ENCODE data around the gene MARCHF9.
A peak's percentile ranks its signal among the peaks of the same experiment; 100 is the strongest.
"Not testable (repeated sequence)": the region's sequence is repeated elsewhere in the genome, so short reads cannot be mapped to it uniquely, and the experiment has no call there.

The MARCHF9 gene

DNA sequence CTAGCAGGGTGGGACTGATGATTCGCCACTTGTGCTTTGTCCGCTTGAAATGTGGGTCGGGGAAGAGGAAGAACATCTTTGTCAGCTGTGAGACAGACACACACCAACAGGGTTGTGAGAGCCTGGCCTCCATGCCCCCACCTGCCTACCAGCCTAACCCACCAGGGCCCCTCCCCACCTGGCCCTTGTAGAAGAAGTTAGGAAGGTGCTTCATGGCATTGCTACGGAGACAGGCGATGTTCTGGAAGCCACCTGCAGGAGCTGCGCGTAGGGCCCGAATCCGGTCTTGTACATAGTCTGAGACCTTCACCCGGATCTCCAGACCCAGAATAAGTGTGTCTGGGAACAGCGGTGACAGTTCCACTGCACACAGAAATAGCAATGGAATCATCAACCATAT is 14.7 kb downstream of the MARCHF9 start:
- no peak for DNase-seq (ENCODE audit: low spot score)

DNA sequence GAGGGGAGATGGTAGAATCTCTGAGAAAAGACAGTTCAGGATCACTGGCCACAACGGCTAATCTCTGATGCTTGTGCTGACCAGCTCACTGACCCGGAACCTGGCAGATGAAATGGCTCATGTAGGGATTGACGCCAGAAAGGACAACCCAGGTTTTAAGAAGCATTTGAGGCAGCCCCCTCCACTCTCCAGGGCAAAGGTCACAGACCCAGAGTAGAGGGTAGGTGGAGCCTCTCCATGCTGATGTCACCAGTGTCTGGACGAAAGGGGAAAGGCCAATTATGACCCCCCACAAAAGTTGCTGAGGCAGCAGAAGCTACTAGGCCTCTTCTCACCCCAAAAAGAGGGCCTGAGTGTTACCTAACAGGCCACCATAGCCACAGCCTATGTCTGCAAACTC is 15.8 kb downstream of the MARCHF9 start:
- DNase-seq (ENCODE audit: low spot score), result no peak

DNA sequence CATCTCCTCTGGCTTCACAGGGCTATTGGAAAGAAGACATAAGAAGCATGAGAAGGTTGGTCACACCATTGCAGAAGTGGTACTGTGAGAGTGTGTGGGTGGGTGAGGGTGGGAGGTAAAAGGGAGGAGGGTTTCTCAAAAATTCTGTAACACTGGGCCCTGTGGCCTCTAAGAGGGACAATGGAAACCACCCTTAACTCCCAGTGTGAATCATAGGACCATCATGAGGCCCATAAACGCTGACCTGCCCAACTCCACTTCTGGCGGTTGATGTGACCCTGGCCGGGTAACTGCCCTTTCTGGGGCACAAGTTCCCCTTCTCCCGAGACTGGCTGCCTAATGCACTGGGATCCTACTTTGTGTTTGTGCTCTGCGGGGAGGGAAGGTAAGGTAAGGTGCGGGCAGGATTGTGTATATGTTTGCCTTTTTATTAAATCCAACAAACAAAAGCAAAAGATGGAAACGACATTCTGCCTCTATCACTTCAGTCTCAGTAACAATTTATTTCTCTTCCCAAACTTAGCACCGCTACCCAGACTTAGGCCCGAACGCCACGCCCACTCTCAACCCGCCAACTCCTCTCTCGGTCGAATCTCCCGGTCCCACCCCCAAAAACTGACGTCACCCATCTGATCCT is 16.5 kb downstream of the MARCHF9 start:
- peak; percentile 81 for DNase-seq (ENCODE audit: low spot score)

DNA sequence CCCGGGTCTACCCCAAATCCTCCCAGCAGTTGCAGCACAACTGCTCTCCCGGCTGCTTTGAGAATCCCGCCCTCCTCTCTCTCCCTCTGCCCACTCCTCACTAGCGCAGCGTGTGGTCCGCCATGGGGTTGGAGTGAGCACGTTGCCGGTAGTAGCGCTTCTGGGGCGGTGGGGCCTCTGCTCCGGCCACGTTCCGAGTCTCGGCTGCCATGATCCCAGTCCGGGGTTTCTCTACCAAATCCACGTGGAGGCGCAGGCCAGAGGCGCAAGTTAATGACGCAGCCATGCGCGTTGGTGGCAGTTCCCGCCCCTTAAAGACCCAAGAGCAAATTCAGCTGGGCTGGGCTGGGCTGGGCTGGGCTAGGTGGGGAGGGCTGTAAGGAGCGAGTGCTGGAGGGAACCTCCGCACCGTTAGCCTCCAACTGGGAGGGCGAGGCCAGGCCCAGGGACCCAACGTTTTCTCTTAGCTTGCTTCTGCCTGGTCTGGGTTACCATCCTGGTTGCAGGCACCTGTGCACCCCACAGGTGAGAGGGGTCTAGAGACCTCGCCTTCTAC is 17.0 kb downstream of the MARCHF9 start, which contains the start of gene METTL1:
METTL1 (minus strand) TSS at position 233 of the 556 bp plus-strand sequence; CDS start at position 211, 22 bp downstream.
- peak; percentile 92 for DNase-seq (ENCODE audit: low spot score)

DNA sequence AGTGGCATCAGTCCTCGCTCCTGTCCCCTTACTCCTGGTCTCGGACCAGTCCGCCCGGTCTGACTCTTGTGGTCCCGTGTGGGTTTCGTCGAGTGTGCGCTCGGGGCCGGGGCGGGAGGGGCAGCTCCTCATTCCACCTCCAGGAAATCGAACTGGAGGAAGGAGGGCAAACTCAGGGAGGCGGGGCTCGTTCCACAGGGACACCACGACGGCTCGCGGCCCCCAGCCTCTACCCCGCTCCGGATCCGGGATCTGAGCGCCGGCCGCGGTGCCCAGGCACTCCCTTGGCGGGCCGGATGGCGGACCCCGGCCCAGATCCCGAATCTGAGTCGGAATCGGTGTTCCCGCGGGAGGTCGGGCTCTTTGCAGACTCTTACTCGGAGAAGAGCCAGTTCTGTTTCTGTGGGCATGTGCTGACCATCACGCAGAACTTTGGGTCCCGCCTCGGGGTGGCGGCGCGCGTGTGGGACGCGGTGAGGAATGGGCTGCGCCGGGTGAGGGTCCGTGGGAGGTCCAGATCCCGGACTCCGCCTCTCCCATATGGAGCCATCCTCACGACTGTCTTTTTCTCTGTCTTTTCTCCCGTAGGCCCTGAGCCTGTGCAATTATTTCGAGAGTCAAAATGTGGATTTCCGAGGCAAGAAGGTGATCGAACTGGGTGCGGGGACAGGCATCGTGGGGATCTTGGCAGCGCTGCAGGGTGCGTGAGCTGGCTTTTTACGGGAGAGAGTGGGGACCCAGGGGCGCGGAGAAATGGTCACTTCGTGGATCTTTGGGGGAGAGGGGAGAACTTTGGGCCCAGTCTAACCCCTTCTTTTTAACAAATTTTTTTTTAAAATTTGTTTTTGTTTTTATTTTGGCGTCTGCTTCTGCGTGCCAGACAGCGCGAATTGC is 17.8 kb downstream of the MARCHF9 start, which contains the start of gene EEF1AKMT3:
EEF1AKMT3 (plus strand) TSS at position 186 of the 894 bp plus-strand sequence; CDS start at position 297, 111 bp downstream.
- DNase-seq (ENCODE audit: low spot score), result no peak

DNA sequence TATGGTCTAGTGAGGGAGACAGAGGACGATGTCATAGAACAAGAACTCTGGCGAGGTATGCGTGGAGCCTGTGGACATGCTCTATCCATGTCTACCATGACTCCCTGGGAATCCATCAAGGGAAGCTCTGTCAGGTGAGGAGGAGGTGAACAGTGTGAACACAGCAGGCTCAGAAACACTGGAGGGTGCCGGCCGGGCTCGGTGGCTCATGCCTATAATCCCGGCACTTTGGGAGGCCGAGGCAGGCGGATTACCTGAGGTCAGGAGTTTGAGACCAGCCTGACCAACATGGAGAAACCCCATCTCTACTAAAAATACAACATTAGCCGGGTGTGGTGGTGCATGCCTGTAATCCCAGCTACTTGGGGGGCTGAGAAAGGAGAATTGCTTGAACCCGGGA is 19.7 kb downstream of the MARCHF9 start:
- not testable (repeated sequence) for DNase-seq (ENCODE audit: low spot score)

DNA sequence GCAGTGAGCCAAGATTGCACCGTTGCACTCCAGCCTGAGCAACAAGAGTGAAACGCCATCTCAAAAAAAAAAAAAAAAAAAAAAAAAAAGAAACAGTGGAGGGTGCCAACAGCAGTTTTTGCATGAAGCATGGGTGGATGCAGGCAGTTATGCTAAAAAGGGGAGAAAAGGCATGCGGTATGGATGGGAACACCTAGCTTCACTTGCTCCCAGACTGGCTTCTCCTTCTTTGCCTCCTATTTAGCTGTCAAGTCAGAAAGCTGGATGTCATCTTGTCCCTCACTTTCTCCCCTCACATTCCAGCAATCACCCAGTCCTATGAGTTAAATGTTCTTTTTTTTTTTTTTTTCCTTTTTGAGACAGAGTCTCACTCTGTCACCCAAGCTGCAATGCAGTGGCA is 20.1 kb downstream of the MARCHF9 start:
- DNase-seq (ENCODE audit: low spot score), result no peak

DNA sequence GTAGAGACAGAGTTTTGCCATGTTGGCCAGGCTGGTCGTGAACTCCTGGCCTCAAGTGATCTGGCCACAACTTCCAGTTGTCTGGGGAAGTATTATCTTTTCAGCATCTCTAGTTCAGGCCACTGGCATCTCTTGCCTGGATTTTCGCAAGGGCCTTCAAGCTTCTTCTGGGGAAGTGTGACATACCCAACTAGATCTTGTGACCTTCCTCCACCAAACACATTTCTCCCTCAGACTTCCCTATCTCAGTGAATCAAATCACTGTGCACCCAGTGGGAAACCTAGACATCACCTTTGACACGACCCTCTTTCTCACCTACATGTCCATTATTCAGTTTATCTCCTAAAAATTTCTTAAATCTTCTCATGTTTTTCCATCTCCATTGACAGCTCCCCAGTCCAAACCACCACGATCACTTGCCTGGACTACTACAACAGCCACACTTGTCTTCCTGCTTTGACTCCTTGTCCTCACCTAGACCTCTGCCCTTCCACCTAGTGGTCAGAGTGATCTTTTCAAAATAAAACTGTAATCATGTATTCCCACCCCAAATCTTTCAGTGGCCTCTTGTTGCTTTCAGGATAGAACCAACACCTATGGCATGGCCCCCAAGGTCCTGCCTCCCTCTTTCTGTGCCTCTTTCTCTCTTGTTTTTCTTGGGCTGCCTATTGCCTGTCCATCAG is 20.8 kb downstream of the MARCHF9 start:
- DNase-seq (ENCODE audit: low spot score), result no peak

DNA sequence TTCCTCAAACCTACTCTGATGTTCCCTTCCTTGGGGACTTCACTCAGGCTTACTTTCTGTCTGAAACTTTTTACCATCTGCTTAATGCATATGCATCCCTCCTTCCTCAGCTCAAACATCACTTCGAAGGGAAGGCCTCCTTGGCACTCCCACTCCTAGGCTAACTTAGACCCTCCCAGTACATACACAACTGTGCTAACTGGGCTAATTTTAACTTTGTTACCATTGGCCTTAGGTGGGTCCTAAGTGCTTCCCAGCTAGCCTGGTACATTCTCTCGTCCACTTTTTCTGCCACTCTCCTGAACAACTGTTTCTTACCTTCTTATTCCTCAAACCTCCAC is 21.3 kb downstream of the MARCHF9 start:
- DNase-seq (ENCODE audit: low spot score), result no peak

DNA sequence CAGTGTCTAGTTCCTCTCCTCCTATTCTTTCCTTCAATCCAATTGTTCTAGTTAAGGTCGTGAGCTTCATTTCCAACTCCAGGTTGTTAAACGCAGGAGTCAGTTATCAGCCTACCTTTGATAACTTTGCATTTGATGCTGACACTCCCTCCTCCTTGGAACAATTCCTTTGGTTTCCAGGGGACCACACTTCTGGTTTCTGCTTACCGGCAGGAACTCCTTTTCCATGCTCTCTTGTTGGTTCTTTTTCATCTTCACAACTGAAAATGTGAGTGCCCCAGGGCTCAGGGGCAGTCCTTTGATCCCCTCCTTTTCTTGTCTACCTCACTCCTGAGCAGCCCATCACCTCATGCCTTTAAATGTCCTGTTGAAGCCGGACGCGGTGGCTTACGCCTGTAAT is 22.5 kb downstream of the MARCHF9 start:
- no peak for DNase-seq (ENCODE audit: low spot score)

DNA sequence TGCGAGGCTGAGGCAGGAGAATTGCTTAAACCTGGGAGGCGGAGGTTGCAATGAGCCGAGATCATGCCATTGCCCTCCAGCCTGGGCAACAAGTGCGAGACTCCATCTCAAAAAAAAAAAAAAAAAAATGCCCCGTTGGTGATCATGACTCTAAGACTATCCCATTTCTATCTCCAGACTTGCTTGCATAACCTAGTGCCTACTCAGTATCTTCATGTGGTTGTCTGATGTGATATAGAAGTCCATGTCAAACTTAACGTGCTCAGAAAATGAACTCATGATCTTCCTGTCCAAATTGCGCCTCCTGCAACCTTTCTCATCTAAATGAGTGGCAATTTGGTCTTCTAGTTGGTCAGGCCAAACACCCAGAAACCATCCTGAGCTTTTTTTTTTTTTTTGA is 23.0 kb downstream of the MARCHF9 start:
- DNase-seq (ENCODE audit: low spot score), result no peak

DNA sequence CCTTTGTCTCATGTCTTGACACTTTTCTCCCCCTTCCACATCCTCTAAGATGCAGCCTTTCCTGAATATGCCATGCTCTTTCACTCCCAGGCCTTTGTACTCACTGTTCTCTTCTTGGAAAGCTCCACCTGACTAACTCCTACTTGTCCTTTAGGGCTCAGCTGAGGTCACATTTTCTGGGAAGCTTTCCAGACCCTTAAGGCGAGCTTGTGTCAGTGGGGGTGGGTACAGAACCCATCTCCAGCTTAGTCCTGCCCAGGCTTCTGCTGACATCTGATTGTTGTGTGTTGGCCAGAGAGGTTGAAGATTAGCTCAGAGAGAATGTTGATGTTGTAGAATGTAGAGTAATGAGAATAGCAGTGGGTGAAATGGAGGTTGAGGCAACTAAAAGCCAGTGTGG is 24.8 kb downstream of the MARCHF9 start:
- DNase-seq (ENCODE audit: low spot score), result no peak

DNA sequence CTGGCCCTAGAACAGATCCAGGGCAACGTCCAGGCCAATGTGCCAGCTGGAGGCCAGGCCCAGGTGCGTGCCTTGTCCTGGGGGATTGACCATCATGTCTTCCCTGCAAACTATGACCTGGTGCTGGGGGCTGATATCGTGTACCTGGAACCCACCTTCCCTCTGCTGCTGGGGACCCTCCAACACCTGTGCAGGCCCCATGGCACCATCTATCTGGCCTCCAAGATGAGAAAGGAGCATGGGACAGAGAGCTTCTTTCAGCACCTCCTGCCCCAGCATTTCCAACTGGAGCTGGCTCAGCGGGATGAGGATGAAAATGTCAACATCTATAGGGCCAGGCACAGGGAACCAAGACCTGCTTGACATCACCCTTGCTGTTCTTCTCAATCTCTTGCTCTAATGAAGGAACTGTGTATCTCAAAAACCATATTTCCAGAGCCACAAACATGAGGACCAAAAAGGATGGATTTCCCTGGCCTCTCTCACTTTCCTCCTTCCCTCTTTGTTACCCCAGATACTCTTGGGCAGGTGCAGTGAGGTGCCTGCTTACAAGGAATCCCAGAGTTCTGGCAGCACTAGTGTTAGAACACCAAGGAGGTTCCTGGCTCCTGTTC is 25.5 kb downstream of the MARCHF9 start:
- no peak for DNase-seq (ENCODE audit: low spot score)

DNA sequence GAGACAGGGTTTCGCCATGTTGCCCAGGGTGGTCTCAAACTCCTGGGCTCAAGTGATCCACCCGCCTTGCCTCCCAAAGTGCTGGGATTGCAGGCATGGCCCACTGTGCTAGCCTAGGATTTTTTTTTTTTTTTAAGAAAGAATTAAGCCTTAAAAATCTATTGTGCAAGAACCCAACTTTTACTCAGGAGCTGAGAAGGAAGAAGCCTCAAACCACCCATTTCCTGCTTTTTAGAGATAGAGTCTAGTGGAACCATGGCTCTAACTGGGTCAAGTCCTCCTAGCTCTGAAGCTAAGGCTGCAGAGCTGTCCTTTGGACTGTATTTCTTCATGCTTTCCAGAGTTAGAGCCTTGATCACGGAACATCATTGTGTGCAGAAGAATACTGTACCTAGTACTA is 26.3 kb downstream of the MARCHF9 start:
- no peak for DNase-seq (ENCODE audit: low spot score)

DNA sequence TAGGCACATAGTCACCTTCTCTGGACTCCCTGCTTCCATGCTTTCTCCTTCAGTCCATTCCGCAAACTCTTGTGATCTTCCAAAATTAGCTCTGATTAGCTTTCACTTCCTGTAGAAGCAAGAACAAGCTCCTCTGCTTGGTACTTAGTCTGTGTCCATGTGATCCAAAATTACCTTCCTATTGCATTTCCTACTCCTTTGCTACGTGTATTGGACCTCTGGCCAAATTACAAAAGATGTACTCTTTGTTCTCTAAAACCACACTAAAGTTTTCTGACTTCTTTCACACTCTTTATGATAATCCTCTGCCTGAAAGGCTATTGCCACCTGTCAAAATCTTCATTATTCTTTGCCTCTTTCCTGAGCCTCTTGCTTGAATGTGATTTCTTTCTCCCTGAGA is 26.9 kb downstream of the MARCHF9 start:
- DNase-seq (ENCODE audit: low spot score), result no peak

DNA sequence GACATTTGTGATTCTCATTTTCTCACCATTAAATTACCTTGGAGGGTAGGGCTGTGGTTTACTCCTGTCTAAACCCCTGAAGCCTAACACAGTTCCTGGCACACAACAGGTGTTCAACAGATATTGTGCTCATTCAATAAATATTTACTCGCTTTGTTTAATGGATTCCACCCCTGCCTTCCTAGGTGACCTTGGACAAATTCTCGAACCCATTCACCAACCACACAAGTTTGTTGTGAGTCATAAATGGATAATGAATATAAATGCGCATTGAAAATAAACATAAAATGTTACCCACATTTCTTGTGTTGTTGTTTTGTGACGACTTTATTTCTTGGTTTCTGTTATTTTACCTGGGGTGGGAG is 27.3 kb downstream of the MARCHF9 start:
- no peak for DNase-seq (ENCODE audit: low spot score)

DNA sequence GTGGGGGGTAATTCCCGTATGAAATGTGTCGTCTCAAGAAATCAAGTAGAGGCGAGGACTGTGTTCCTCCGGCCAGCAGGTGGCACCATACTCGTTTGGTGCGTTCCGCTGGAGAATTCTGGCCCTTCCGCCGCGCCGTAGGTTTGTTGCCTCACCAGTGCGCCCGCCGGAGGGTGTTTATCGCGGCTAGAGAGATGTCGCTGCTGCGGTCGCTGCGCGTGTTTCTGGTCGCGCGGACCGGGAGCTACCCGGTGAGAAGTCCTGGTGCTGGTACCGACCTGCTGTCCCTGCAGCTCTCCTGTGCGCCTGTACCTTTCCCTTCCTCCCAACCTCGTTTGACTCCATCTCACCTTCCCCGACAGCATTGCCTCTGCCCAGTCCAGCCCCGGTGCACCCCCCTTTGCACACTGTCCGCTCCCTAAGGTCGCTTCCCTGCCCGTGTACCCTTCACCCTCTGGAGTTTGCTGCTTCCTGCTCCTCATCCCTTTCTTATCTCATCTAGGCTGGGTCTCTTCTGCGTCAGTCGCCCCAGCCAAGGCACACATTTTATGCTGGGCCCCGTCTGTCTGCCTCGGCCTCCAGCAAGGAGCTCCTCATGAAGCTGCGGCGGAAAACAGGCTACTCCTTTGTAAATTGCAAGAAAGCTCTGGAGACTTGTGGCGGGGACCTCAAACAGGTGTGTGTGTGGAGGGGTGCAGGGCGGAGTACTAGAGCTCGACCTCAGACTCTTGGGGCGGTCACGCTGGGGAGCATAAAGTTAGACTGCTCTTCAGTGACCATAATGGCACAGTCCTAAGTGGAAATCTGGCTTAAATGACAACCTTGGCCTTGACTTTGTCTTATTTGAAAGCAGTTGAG is 27.9 kb downstream of the MARCHF9 start, which contains the start of gene TSFM:
TSFM (plus strand) TSS at position 180 of the 858 bp plus-strand sequence; CDS start at position 195, 15 bp downstream.
- peak; percentile 83 for DNase-seq (ENCODE audit: low spot score)

DNA sequence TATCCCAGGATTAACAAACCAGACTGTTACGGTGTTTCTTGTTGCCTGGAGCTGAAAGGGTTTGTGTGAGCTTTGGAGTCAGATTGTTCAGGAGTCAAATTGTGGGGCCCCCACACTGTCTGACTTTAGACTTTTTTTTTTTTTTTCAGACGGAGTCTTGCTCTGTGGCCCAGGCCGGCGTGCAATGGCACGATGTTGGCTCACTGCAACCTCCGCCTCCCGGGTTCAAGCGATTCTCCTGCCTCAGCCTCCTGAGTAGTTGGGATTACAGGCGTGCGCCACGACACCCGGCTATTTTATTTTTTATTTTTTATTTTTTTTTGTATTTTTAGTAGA is 28.5 kb downstream of the MARCHF9 start:
- no peak for DNase-seq (ENCODE audit: low spot score)

DNA sequence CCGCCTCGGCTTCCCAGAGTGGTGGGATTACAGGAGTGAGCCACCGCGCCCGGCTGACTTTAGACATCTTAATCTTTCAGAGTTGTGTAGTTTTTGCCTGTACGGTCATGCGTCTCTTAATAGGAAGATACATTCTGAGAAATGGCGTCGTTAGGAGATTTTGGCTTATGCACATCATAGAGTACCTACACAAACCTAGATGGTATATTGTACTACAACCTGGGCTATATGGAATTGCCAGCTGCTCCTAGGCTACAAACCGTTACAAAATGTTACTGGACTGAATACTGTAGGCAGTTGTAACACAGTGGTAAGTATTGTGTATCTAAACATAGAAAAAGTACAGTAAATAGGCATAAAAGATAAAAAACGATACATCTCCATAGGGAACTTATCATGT is 29.0 kb downstream of the MARCHF9 start:
- DNase-seq (ENCODE audit: low spot score), result no peak

DNA sequence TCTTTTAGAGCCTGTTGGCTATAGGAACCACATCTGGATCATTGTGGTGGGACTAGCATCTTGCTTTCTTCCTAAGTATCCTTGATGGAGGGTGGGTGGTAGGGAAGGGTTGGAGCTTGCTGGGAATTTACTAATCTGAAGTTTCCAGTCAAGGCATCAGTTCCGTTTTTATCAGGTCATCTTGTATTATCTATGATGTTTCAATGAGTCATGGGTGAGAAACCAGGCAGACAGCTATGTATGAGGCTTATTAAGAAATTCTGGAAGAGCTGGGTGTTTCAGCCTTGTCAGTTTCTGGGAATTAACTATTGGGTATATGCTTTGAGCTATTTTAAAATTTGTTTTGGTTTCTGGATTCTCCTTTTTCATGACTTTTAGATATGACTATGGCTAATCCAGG is 39.0 kb downstream of the MARCHF9 start:
- peak; percentile 21 for DNase-seq (ENCODE audit: low spot score)

DNA sequence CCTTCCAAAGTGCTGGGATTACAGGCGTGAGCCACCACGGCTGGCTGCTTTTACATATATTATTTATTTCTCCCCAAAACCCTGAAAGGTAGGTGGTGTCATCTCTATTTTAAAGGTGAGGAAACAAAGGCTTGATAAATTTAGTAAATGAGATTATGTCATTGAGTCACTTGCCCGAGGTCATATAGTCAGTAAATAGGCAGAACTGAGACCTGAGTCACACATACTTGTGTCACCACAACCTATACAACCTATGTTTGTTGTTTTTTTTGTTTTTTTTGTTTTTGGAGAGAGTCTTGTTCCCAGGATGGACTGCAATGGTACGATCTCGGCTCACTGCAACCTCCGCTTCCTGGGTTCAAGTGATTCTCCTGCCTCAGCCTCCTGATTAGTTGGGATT is 40.5 kb downstream of the MARCHF9 start:
- DNase-seq (ENCODE audit: low spot score), result no peak

All from kidney capillary endothelial cell (primary cell).